GM06990 (cell line): ENCODE results near the gene ZNF354C.
A peak's percentile ranks its signal among the peaks of the same experiment; 100 is the strongest.

Experiments
- DNase-seq: peaks from one replicate; pipeline ENCODE4 v3.0.0-alpha.2; 2011; ENCODE audit not compliant: insufficient read length; ENCODE audit errors: extremely low read depth
- H3K27me3 ChIP-seq: replicated peaks from 2 replicates; pipeline ENCODE4 v1.6.0; 2011; ENCODE audit warnings: low read length; ENCODE audit not compliant: control insufficient read depth, insufficient read depth
- H3K36me3 ChIP-seq: 2 replicates; pipeline ENCODE4 v1.5.1; 2011; ENCODE audit warnings: low read length; ENCODE audit not compliant: control insufficient read depth, insufficient read depth
- H3K4me3 ChIP-seq: replicated peaks from 2 replicates; pipeline ENCODE4 v1.5.1; 2011; ENCODE audit warnings: low read depth, mild to moderate bottlenecking, control low read depth, low read length
- TF ChIP-seq, protein P1 (sequence below): IDR thresholded peaks from 2 replicates; pipeline ENCODE4 v1.5.1; 2011; ENCODE audit warnings: low read length, control low read depth, mild to moderate bottlenecking, inconsistent platforms; ENCODE audit not compliant: insufficient read depth, poor library complexity, severe bottlenecking

ZNF354C gene

DNA sequence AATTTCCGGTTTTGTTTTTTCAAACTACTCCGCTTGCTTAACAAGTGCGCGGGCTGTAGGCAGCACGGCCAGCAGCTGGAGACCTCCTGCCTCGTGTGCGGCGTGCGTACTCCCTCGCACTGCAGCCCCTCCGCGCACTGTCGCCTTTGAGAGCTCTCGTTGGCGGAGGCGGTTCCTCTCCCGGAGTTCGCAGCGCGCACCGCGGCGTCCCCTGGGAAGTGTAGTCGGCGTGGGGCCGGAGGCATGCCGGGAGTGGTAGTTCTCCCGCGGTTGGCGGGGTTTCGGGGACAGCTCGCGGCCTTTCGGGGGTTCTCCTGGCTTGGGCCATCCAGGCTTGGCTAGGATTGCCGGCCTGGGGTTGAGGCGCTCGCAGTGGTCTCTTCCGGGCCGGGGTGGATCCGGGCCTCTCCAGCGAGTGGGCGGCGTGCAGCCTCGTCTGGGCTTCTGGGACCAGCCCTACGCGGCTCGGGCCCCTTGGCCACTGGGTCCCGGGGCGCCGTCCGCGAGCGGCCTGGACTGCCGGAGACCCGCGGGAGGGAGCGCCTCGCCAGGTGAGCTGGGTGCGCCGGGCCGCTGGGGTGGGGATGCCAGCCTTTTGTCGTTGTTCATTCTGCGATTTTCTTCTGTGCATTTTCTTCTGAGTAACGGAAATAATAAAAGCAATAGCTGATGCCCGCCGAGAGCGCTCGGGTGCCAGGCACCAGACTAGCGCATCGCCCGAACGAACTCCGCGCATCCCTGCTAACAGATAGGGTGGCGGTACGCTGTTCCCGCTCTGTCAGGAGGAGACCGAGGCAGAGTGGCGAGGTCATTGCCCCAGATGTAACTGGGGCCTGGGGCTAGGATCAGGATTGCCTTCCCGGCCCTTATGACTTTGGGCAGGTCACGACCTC is at the start of gene ZNF354C:
Gene ZNF354C (plus strand): TSS at position 258 of the 893 bp plus-strand sequence. CDS start 1,696 bp downstream, outside the sequence.
- Histone ChIP-seq H3K27me3 (no peaks in the 10 kb centered on the region), H3K36me3 (no peaks in the 10 kb centered on the region), H3K4me3 (peak within 1 kb of the TSS; percentile 59)
- TF ChIP-seq, protein P1, sequence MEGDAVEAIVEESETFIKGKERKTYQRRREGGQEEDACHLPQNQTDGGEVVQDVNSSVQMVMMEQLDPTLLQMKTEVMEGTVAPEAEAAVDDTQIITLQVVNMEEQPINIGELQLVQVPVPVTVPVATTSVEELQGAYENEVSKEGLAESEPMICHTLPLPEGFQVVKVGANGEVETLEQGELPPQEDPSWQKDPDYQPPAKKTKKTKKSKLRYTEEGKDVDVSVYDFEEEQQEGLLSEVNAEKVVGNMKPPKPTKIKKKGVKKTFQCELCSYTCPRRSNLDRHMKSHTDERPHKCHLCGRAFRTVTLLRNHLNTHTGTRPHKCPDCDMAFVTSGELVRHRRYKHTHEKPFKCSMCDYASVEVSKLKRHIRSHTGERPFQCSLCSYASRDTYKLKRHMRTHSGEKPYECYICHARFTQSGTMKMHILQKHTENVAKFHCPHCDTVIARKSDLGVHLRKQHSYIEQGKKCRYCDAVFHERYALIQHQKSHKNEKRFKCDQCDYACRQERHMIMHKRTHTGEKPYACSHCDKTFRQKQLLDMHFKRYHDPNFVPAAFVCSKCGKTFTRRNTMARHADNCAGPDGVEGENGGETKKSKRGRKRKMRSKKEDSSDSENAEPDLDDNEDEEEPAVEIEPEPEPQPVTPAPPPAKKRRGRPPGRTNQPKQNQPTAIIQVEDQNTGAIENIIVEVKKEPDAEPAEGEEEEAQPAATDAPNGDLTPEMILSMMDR = no peak
- peak; percentile 31 for DNase-seq

DNA sequence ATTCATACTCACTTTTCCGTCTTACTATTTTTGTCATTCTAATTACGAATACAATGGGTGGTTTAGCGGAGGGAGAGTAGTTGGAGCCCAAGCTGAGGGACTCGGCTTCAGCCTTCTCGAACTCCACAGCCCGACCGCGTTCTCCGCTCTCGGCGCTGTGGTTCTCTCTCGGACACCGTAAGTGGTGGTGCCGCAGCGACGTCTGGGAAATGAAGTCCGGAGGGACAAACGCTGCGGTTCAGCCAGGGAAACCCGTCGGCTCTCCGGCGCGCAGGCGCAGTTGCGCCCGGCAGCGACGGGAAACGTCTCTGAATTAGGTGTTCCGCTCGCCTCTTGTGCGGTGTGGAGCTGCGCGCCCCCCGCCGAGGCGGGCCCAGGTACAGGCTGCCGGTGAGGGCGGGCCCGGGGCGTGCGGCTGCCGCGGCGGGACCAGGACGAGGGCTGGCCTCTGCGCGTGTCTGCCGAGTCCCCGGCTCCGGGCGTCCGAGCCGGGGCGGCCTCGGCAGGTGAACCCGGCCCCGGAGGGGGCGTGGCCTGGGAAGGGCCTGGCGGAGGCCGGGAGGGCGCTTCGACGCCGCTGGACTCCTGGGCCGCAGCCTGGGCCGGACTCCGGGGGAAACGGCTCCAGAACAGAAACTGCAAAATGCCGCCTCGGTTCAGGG is 36.5 kb upstream of the ZNF354C start, which contains the start of gene ZNF879:
Gene ZNF879 (plus strand): TSS at position 277 of the 662 bp plus-strand sequence. CDS start 1,201 bp downstream, outside the sequence.
- H3K27me3 ChIP-seq = no peaks in the 10 kb centered on the region
- TF ChIP-seq, protein P1 = no peak
- peak; percentile 85 for DNase-seq
- peak within 1 kb of the TSS; percentile 55 for H3K4me3 ChIP-seq
- H3K36me3 ChIP-seq = no peaks in the 10 kb centered on the region

DNA sequence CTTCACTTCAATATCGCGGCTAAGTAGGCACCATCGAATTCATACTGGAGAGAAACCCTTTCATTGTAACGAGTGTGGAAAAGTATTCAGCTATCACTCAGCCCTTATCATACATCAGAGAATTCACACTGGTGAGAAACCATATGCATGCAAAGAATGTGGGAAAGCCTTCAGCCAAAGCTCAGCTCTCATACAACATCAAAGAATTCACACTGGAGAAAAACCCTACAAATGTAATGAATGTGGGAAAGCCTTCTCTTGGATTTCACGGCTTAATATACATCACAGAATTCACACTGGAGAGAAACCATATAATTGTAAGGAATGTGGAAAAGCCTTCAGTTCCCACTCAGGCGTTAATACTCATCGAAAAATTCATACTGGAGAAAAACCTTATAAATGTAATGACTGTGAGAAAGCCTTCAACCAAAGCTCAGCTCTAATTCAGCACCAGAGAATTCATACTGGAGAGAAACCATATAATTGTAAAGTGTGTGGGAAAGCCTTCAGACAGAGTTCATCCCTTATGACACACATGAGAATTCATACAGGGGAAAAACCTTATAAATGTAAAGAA is 27.1 kb upstream of the ZNF354C start:
- no peaks in the 10 kb centered on the region for H3K27me3 ChIP-seq
- no peaks in the 10 kb centered on the region for H3K36me3 ChIP-seq
- TF ChIP-seq, protein P1 = no peak
- no peak for DNase-seq
- no peak overlapping the region for H3K4me3 ChIP-seq

DNA sequence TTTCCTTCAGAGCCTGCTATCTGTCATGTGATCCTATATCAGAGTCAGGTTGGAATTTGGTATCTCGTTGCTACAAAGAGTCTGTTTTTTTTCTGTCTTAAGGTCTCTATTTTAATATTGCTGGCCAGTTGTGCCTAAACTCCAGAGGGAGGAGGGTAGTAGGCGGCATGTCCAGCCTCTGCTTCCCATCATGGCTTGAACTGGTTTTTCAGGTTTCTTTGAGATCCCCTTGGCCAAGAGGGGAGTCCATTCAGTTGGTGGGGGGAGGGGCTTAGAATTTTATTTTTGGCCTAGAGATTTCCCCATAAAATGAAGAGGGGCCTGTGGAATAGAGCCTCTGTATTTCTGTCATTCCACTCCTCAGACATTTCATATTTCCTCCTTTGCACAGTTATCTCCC is 15.4 kb upstream of the ZNF354C start:
- DNase-seq = no peak
- Histone ChIP-seq H3K36me3 (no peaks in the 10 kb centered on the region), H3K4me3 (no peak overlapping the region), H3K27me3 (no peaks in the 10 kb centered on the region)
- TF ChIP-seq, protein P1 = no peak

DNA sequence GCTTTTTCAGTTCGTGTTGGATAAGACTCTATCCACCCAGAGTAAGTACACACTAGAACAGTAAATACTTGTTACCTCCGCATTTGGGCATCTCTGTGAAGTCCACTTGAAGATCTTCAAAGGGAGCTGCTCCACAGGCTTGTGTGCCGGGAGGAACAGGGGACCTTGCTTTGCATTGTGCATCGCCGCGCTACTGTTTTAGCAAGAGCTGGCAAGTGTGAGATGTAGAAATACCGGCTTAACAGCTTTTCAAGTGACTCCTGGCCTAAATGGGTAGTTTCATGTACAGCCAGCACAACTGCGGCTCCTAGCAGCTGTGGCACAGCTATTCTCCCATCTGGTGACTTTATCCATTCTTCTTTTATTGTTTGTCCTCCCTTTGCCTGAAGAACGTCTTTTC is 8.4 kb upstream of the ZNF354C start:
- no peaks in the 10 kb centered on the region for H3K36me3 ChIP-seq
- no peak for DNase-seq
- no peaks in the 10 kb centered on the region for H3K27me3 ChIP-seq
- TF ChIP-seq, protein P1 = no peak
- H3K4me3 ChIP-seq = no peak overlapping the region
